HCEC 1CT (cell line): Measurements from ENCODE around the gene MMP11.

Experiments
- DNase-seq: peaks from one replicate; pipeline ENCODE4 v3.0.0-alpha.2; 2017

The MMP11 gene

GRCh38 chr22:23803001-23803819 lies 30.6 kb downstream of the MMP11 start:
- DNase-seq: no peak

GRCh38 chr22:23804781-23805291 lies 32.2 kb downstream of the MMP11 start:
- DNase-seq: no peak

DNA sequence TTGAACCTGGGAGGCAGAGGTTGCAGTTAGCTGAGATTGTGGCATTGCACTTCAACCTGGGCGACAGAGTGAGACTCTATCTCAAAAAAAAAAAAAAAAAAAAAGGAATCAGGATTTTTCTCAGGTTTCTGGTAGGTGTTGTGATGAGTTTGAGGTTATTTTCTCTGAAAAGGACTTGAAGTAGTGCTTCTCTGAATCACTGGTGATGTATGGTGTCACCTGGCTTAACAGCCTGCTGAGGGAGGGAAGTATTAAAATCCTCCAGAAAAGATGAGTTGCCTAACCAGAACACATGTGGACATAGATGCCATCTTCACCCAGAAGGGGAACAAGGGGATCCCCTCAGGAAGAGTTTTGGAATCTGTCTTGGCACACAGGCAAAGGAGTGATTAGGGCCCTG lies 34.2 kb downstream of the MMP11 start:
- no peak for DNase-seq

DNA sequence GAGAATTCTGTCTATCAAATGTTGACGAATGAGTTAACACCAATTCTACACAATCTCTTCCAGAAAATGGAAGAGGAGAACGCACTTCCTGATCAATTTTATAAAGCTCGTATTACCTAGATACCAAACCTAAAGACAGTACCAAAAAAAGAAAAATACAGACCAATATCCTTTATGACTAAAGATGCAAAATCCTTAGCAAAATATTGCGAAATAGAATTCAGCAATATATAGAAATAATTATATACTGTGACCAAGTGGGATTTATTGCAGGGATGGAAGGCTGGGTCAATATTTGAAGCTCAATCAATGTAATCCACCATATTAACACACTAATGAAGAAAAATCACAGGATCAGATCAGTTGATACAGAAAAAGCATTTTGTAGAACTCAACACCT lies 39.7 kb downstream of the MMP11 start:
- no peak for DNase-seq

- no peak for DNase-seq
Measured at GRCh38 chr22:23815541-23816155, 43.0 kb downstream of the MMP11 start.

- DNase-seq: no peak
Measured at GRCh38 chr22:23816156-23816976, 43.7 kb downstream of the MMP11 start.

DNA sequence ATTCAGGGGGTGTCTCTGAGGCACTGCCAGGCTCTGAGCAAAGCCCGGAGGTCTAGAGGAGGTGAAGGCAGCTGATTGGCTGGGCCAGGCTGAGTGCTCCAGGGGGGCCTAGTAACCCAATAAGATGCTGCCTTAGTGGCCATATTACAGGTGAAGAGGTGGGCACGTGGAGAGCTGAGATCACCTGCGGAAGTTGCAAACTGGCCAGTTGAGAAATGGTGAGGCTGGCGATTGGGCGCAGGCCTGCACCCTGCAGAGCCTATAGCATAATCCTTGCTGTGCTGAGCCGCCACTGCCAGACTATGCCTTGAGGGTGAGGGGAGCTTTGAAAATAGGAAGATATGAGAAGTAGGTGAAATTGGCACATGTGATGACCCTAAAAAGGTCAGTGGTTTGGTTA lies 44.5 kb downstream of the MMP11 start:
- no peak for DNase-seq

DNA sequence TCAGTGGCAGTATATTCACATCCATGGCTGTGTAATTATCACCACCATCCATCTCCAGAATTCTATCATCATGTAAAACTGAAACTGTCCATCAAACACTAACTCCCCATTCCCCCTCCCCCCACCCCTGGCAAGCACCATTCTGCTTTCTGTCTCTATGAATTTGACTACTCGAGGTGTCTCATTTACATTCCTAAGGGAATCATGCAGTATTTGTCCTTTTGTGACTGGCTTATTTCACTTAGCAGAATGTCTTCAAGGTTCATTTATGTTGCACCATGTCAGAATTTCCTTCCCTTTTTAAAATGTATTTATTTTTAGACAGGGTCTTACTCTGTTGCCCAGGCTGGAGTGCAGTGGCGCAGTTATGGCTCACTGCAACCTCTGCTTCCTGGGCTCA lies 45.9 kb downstream of the MMP11 start:
- DNase-seq: no peak

DNA sequence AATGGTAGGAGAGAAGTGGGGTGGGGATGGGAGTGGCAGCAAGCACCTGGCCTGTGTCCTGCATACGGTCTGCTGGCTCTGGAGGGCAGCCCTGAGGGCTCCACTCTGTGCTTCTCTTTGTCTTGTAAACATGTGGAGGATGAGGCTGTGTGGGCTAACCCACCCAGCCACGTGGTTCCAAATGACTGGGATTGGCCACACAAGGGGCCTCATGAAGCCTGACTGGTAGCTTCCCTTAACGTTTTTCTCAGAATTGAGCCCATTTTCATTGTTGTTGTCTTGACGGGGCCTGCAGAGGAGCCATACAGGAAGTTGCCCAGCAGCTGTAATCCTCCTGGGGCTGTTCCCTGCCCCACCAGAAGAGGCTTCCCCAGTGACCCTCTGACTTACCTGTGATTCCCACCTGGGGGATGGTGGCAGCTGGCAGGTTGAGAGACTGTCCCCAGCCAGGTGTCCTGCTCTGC lies 48.1 kb downstream of the MMP11 start:
- no peak for DNase-seq

- no peak for DNase-seq
Measured at GRCh38 chr22:23822101-23822671, 49.5 kb downstream of the MMP11 start.

GRCh38 chr22:23823331-23823791 lies 50.7 kb downstream of the MMP11 start:
- DNase-seq: no peak

DNA sequence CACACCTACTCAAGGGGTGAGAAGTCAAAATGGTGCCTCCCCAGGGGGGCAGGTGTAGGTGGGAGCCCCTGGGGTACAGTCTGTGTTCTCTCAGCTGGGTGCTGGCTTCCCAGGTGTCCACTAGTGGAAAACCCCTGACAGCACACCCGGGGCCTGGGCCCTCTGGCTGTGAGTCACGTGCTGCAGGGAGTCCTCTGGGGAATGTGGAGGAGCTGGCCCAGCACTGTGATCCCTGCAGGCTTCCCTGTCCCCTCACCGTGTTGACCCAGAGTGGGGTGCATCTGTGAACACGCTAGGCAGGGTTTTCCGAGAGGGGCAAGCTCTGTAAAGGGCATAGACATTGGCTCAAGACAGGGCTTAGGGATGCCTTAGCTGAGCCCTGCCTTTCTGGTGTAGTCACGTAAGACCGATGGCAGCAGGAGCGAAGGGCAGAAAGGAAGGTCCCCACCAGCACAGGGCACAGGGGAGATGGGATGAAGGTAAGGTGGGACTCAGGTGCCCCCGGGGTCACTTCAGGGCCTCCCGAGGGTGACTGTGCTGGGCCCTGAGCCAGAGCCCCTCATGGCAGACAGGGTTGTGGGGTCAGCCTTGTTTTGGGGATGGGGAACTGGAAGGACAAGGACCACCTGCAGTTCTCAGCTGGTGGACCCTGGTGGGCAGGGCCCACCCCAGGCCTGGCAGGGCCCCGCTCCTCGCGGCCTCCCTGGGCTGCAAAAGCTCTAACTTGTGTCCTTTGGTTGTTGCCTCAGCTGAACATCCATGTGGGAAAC lies 52.0 kb downstream of the MMP11 start:
- no peak for DNase-seq

- no peak for DNase-seq
Measured at GRCh38 chr22:23825246-23825905, 52.7 kb downstream of the MMP11 start.

GRCh38 chr22:23826510-23827350 lies 54.1 kb downstream of the MMP11 start:
- no peak for DNase-seq

GRCh38 chr22:23827351-23827995 lies 54.8 kb downstream of the MMP11 start:
- DNase-seq: no peak

DNA sequence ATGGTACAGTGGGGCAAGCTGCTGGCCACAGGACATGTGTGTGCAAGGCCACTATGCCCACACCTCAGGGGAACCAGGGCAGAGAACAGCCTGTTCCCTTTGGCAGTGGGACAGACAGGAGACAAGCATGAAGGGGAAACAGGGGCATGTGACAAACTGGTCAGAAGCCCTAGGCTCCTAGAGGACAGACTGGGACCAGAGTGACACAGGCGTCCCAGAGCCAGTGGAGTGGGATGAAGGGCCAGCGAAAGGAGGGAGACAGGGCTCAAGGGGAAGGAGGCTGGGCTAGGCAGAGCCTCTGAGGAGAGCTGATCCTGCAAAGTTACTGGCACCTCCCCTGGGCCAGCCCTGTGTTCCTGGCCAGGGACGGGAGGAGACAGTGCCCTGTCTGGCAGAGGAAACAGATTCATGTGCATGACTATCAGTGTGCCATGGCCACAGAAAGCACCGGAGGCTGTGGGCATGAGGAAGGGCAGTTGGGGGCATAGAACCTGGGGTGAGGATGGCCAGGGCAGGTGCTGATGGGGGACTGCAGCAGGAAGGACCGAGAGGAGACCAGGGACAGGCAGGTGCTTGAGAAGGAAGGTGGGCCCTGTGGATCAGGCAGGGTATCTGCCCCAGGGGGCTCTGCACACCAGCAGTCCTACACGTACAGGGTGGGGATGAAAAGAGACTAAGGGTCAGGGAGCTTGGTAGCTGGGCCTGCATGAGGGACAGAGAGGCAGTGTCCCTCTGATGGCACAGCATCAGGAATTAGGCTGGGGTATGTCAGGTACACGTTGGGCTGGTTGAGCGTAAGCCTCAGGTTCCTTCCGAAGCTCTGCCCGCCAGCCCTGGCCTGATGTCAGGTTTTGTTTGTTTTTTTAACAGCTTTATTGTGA lies 56.4 kb downstream of the MMP11 start:
- no peak for DNase-seq

GRCh38 chr22:23829845-23830372 lies 57.3 kb downstream of the MMP11 start:
- peak; percentile 82 for DNase-seq

DNA sequence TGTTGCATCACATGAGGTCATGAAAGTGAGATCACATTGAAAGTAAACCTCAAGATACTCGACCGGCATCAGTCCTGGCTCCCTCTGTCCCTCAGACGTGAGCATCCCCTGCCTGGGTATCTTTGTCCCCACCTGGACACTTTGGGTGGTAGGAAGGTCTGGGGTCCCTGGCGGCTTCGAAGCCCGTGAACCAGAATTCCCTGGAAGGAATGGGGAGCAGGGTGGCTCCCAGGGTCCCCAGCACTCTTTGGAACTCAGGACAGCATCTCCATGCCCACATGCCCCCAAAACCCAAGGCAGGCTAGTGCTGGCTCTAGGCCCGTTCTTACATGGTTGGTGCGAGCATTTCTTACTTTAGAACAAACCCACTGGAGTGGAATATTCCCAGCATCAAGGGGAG lies 58.6 kb downstream of the MMP11 start:
- no peak for DNase-seq

- no peak for DNase-seq
Measured at GRCh38 chr22:23831781-23832180, 59.1 kb downstream of the MMP11 start.
